NCI-H748 (cell line): ENCODE results near the gene EFHD2.
"Not testable (repeated sequence)": the region's sequence is repeated elsewhere in the genome, so short reads cannot be mapped to it uniquely, and the experiment has no call there.

Source experiments
- DNase-seq: peaks from one replicate; lab custom pipeline; 2025; ENCODE audit not compliant: unreplicated experiment; lab: John Stamatoyannopoulos, UW

Gene EFHD2

DNA sequence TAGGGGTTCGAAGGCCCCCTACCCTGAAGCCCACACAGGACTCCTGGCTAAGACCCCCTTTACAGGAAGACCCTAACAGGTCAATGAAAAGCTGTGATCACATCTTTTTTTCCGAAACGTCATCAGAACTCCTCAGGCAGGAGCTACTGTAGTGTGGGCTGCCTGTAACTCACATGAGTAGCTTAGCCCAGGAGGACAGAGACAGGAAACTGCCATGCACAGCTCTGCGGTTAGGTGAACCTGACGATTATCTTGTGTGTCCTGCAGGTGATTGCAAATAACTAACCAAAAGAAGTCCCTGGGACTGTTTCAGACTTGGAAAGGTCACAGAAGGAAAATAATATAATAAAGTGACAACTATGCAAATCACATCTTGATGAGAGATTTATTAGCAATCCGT lies 62.0 kb downstream of the EFHD2 start:
- not testable (repeated sequence) for DNase-seq

DNA sequence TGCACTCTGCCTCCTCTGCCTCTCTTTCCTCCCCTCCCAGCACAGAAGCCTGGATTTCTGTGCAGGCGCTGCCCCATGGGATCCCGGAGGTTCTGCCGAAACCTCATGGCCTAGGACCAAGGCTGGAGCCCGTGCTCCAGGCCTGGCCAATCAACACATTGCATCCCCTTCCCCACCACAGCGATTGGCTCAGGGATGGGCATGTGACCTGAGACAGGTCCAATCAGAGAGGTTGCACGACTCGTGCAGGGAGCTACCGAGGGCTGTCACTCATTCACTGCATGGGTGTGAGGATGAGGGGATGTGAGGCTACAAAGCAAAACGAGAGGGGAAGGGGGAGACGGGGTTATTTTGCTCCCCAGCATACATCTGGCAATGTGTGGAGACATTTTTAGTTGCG lies 62.9 kb downstream of the EFHD2 start:
- no peak for DNase-seq

GRCh38 chr1:15475752-15476314 lies 66.1 kb downstream of the EFHD2 start, which contains the start of gene CELA2B:
TSS of gene CELA2B (plus strand) at chr1:15476104. CDS start at chr1:15476126, 22 bp downstream.
- DNase-seq: no peak

GRCh38 chr1:15476927-15477326 lies 67.2 kb downstream of the EFHD2 start:
- DNase-seq: no peak

DNA sequence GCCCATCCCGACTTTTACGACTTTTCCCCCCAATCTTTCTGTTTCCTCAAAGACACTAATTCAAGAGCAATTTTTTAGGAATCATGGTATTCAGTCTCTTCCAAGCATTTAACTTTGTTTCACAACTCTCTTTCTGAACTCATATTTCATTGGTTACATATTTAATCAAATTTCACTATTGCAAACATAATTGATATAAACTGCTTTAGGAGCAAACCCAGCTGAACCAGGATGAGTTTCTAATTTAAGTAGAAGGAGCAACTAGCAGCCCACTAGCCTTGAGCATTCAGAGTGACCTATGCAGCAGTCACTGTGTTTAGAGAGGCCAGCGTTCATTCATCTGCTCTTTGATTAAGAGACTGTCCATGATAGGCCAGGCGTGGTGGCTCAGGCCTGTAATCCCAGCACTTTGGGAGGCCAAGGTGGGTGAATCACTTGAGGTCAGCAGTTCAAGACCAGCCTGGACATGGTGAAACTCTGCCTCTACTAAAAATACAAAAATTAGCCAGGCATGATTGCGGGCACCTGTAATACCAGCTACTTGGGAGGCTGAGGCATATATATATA lies 68.0 kb downstream of the EFHD2 start:
- DNase-seq: no peak
